ENCODE data around the gene RMND5A.
A peak's percentile ranks its signal among the peaks of the same experiment; 100 is the strongest.

The RMND5A gene

DNA sequence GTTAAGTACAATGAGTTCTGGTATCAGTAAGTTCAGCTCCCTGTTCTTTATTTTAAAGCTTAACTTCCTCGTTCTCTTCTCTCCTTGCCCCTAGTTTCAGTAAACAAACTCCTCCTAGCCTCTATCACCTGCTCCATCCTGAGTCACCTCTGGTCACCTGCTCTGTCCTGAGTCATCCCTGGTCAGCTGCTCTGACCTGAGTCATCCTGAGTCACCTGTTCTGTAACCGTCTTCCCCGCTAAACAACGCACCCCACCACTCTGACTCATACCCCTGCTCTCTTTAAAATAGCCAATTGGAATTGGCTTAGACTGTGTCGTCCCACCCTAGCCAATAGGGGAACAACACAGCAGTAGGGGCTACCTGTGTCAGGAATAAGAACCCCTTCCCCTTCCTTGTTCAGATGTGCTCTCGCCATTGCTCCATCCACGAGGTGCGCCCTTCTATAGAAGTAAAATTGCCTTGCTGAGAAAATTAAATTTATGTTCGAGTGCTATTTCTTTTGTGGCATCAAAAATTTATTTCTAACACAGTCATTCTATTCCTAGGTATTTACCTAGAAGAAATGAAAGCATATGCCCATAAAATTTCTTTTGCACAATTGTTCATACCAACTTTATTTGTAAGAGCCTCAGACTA is 24.9 kb upstream of the RMND5A start:
- Mint-ChIP-seq H3K4me3 (no peak overlapping the region), H3K36me3 (ENCODE audit: low read depth) (peaks cover 11% of the 10 kb centered on the region), H3K27me3 (ENCODE audit: low read depth) (no peaks in the 10 kb centered on the region), H3K9me3 (peaks cover 30% of the 10 kb centered on the region), H3K27ac (no peak overlapping the region), H3K4me1 (no peaks in the 10 kb centered on the region)
- TF ChIP-seq, protein P1, sequence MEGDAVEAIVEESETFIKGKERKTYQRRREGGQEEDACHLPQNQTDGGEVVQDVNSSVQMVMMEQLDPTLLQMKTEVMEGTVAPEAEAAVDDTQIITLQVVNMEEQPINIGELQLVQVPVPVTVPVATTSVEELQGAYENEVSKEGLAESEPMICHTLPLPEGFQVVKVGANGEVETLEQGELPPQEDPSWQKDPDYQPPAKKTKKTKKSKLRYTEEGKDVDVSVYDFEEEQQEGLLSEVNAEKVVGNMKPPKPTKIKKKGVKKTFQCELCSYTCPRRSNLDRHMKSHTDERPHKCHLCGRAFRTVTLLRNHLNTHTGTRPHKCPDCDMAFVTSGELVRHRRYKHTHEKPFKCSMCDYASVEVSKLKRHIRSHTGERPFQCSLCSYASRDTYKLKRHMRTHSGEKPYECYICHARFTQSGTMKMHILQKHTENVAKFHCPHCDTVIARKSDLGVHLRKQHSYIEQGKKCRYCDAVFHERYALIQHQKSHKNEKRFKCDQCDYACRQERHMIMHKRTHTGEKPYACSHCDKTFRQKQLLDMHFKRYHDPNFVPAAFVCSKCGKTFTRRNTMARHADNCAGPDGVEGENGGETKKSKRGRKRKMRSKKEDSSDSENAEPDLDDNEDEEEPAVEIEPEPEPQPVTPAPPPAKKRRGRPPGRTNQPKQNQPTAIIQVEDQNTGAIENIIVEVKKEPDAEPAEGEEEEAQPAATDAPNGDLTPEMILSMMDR (IDR thresholded peaks at IDR 0.05; ENCODE audit: unreplicated experiment in 3 of 3), result no peak

DNA sequence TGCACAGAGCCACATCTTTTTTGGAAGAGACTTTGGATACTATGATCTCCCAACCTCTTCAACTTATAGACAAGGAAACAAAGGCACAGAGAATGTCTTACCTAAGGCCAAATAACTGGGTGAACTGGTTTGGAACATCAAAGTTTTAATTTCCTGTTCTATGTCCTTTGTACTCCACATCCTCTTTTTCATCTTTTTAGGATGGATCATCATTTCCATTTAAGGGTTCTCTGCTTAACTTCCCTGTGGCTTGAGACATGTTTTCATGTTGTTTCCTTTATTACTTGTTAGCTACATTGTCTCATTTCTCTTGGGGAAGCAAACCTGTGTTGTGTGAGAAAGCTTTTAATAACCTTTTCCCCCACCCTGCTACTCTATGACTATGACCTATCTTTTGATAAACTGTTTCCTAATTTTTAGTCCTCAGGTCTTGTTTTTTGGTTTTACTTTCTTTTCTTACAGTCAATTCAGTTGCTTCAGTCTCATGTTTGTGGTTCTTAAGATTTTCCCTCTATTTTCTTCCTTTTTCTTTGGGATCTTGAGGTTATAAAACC is 22.5 kb upstream of the RMND5A start:
- Mint-ChIP-seq H3K4me3 (no peak overlapping the region), H3K36me3 (ENCODE audit: low read depth) (peaks cover 11% of the 10 kb centered on the region), H3K27me3 (ENCODE audit: low read depth) (no peaks in the 10 kb centered on the region), H3K4me1 (no peaks in the 10 kb centered on the region), H3K9me3 (peaks cover 31% of the 10 kb centered on the region), H3K27ac (no peak overlapping the region)
- TF ChIP-seq, protein P1 (IDR thresholded peaks at IDR 0.05; ENCODE audit: unreplicated experiment in 3 of 3), result no peak

DNA sequence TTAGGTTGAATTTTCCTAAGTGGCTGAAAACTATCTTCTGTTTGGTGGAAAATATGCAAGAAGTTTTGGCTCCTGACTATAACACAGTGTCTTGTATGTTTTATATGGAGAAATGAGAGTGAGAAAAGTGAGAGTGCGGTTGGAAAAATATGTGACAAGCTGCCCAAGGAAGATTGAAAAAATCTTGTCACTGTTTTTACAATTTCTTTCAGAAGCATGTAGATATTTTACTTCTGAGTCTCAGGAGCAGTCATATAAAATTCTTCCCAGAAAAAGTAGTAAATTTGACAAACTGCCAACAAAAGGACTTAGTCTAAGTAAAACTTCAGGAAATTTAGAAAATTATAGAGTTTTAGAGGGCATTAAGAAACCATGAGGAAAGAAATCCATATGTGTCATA is 19.4 kb upstream of the RMND5A start:
- TF ChIP-seq, protein P1 (IDR thresholded peaks at IDR 0.05; ENCODE audit: unreplicated experiment in 3 of 3), result no peak
- H3K27ac Mint-ChIP-seq, result no peak overlapping the region

DNA sequence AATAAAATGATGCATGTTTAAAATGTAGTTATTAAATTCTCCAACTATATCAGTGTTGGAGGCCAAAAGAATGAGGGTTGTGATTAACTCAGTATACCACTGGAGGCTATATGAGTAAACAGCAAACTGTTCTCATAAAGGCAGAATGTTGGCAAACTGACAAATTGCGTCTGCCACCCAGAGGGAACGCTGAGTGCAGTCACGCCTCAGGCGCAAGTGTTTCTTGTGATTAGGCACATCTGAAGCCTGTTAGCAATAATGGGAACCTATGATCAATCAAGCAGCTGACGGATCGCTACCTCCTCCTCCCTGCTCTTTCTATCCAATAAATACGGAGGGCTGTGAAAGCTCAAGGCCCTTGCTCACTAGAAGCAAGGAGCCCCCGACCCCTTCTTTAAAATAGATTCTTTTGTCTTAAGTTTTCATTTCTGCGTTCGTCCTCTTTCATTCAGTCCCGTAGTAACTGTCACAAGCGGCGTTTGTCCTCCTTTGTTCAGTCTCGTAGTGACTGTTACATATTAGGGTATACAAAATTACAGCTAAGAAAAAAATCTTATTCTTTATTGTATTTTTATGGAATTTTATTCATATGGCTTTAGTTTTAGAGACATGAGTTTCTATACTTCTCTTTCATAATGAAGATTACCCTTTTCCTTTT is 16.3 kb upstream of the RMND5A start:
- peaks cover 18% of the 10 kb centered on the region for H3K9me3 Mint-ChIP-seq
- H3K4me1 Mint-ChIP-seq, result no peaks in the 10 kb centered on the region

More for the DNA sequence above, 19.4 kb upstream of the RMND5A start:
- Mint-ChIP-seq H3K4me3 (no peak overlapping the region), H3K36me3 (ENCODE audit: low read depth) (no peaks in the 10 kb centered on the region), H3K27me3 (ENCODE audit: low read depth) (no peaks in the 10 kb centered on the region), H3K9me3 (peaks cover 11% of the 10 kb centered on the region), H3K4me1 (no peaks in the 10 kb centered on the region)

DNA sequence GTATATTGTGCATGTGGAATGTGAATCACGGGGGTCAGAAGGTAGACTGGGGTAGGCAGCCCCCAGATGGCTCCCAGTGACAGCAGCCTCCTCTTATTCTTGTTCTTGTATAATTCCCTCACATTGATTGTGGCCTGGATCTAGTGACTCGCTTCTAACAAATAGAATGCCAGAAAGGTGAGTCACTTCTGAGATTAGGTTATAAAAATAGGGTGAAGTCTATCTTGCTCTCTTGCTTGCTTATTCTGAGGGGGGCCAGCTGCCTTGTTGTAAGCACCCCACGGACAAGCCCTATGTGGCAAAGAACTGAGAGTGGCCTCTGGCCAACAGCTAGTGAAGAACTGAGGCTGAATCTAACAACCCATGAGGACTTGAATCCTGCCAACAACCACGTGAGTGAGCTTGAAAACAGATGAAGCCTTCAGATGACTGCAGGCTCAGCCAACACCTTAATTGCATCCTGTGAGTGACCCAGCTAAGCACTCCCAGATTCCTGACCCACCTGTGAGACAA is 15.6 kb upstream of the RMND5A start:
- TF ChIP-seq, protein P1 (IDR thresholded peaks at IDR 0.05; ENCODE audit: unreplicated experiment in 3 of 3), result no peak
- Mint-ChIP-seq H3K27me3 (ENCODE audit: low read depth) (no peaks in the 10 kb centered on the region), H3K4me1 (no peaks in the 10 kb centered on the region), H3K36me3 (ENCODE audit: low read depth) (peaks cover 3% of the 10 kb centered on the region), H3K9me3 (peaks cover 18% of the 10 kb centered on the region), H3K4me3 (no peak overlapping the region), H3K27ac (peak overlapping the region in 1 of 3 experiments; percentile 40)

More for the DNA sequence above, 16.3 kb upstream of the RMND5A start:
- H3K27ac Mint-ChIP-seq, result no peak overlapping the region
- peaks cover 3% of the 10 kb centered on the region for H3K36me3 Mint-ChIP-seq (ENCODE audit: low read depth)
- no peaks in the 10 kb centered on the region for H3K27me3 Mint-ChIP-seq (ENCODE audit: low read depth)
- TF ChIP-seq, protein P1 (IDR thresholded peaks at IDR 0.05; ENCODE audit: unreplicated experiment in 3 of 3), result no peak
- H3K4me3 Mint-ChIP-seq, result no peak overlapping the region

Measured in nephron (organoid).